Neural cell (in vitro differentiated cells): ENCODE measurements around the gene STRAP.

Experiments
- EP300 ChIP-seq: fragments of 450-650 bp; conservative IDR thresholded peaks from 2 replicates; pipeline ENCODE4 v1.6.1; 2014; ENCODE audit warnings: antibody characterized with exemption, mild to moderate bottlenecking, moderate library complexity; ENCODE audit not compliant: poor library complexity, severe bottlenecking
- MXI1 ChIP-seq: fragments of 450-650 bp; conservative IDR thresholded peaks from 2 replicates; pipeline ENCODE4 v1.6.1; 2014; ENCODE audit warnings: antibody characterized with exemption, mild to moderate bottlenecking; ENCODE audit not compliant: poor library complexity, severe bottlenecking
- RAD21 ChIP-seq: fragments of 450-650 bp; conservative IDR thresholded peaks from 2 replicates; pipeline ENCODE4 v1.6.1; 2014; ENCODE audit warnings: antibody characterized with exemption, mild to moderate bottlenecking, moderate library complexity
- TF ChIP-seq, protein P1 (sequence below): fragments of 450-650 bp; IDR thresholded peaks from 2 replicates; pipeline ENCODE4 v1.5.1; 2014; ENCODE audit warnings: antibody characterized with exemption, mild to moderate bottlenecking, moderate library complexity; ENCODE audit not compliant: poor library complexity, severe bottlenecking

DNA sequence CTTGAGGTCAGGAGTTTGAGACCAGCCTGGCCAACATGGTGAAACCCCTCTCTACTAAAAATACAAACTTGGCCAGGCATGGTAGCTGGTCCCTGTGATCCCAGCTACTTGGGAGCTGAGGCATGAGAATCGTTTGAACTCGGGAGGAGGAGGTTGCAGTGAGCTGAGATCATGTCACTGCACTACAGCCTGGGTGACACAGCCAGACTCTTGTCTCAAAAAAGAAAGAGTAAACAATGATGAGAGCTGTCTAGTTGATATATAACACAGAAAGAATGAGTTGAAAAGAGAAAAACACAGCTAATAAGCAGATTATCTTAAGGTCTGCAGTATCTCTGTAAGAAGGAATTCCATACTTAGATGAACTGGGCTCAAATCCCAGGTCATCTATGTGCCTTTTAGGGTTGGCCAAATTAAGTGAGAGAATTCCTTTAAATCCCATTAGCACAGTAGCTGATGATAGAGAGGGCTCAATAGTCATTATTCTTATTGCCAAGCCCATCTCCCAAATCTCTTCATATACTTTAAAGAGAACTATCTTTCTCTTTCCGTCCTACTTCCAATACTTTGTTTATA is 31.1 kb upstream of the STRAP start:
- TF ChIP-seq, protein P1, sequence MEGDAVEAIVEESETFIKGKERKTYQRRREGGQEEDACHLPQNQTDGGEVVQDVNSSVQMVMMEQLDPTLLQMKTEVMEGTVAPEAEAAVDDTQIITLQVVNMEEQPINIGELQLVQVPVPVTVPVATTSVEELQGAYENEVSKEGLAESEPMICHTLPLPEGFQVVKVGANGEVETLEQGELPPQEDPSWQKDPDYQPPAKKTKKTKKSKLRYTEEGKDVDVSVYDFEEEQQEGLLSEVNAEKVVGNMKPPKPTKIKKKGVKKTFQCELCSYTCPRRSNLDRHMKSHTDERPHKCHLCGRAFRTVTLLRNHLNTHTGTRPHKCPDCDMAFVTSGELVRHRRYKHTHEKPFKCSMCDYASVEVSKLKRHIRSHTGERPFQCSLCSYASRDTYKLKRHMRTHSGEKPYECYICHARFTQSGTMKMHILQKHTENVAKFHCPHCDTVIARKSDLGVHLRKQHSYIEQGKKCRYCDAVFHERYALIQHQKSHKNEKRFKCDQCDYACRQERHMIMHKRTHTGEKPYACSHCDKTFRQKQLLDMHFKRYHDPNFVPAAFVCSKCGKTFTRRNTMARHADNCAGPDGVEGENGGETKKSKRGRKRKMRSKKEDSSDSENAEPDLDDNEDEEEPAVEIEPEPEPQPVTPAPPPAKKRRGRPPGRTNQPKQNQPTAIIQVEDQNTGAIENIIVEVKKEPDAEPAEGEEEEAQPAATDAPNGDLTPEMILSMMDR: no peak
- TF ChIP-seq RAD21: no peak
- no peak for TF ChIP-seq EP300
- no peak for TF ChIP-seq MXI1
